WTC11 (cell line): ENCODE results near the gene PIMREG.

Experiments
- CTCF ChIP-seq: fragments of 200-600 bp; IDR thresholded peaks from 2 replicates; pipeline ENCODE4 v1.8.0; 2022; ENCODE audit warnings: antibody characterized with exemption
- IRF1 ChIP-seq: sonication (generic); formaldehyde crosslinking; IDR thresholded peaks from 2 replicates; pipeline ENCODE4 v1.8.0; 2023; ENCODE audit warnings: missing genetic modification reagents
- MAX ChIP-seq: sonication (generic); formaldehyde crosslinking; IDR thresholded peaks from 2 replicates; pipeline ENCODE4 v1.8.0; 2022; ENCODE audit warnings: mild to moderate bottlenecking, missing genetic modification reagents
- NFYB ChIP-seq: sonication (generic); formaldehyde crosslinking; conservative IDR thresholded peaks from 2 replicates; pipeline ENCODE4 v1.8.0; 2022; ENCODE audit warnings: low read depth, missing genetic modification reagents
- STAT6 ChIP-seq: sonication (generic); formaldehyde crosslinking; conservative IDR thresholded peaks from 2 replicates; pipeline ENCODE4 v1.8.1; 2023; ENCODE audit warnings: mild to moderate bottlenecking, low read depth, missing genetic modification reagents, moderate library complexity
- TCF7 ChIP-seq: sonication (generic); formaldehyde crosslinking; IDR thresholded peaks from 2 replicates; pipeline ENCODE4 v1.8.0; 2022; ENCODE audit warnings: mild to moderate bottlenecking, low read depth, missing genetic modification reagents, moderate library complexity
- USF1 ChIP-seq: sonication (generic); formaldehyde crosslinking; IDR thresholded peaks from 2 replicates; pipeline ENCODE4 v1.8.0; 2022; ENCODE audit warnings: mild to moderate bottlenecking, missing genetic modification reagents
- USF2 ChIP-seq: sonication (generic); formaldehyde crosslinking; IDR thresholded peaks from 2 replicates; pipeline ENCODE4 v1.8.1; 2023; ENCODE audit warnings: mild to moderate bottlenecking, missing genetic modification reagents, moderate library complexity
- ZNF121 ChIP-seq: sonication (generic); formaldehyde crosslinking; IDR thresholded peaks from 2 replicates; pipeline ENCODE4 v1.8.0; 2023; ENCODE audit warnings: missing genetic modification reagents
- ZNF512 ChIP-seq: sonication (generic); formaldehyde crosslinking; IDR thresholded peaks from 2 replicates; pipeline ENCODE4 v1.8.1; 2022; ENCODE audit warnings: missing genetic modification reagents, borderline replicate concordance

- no peak for TF ChIP-seq CTCF
- TF ChIP-seq ZNF121 (CRISPR knock-in tag), result no peak
- no peak for TF ChIP-seq TCF7 (CRISPR knock-in tag)
- no peak for TF ChIP-seq NFYB (CRISPR knock-in tag)
- TF ChIP-seq IRF1, result no peak
- no peak for TF ChIP-seq ZNF512 (CRISPR knock-in tag)
- no peak for TF ChIP-seq USF1 (CRISPR knock-in tag)
- no peak; the same call in 1 of the 2 replicates for TF ChIP-seq MAX
- TF ChIP-seq USF2 (CRISPR knock-in tag), result no peak
- no peak for TF ChIP-seq STAT6 (CRISPR knock-in tag)
Observed at GRCh38 chr17:6497496-6498221, 53.4 kb downstream of the PIMREG start.
